GM21576 (cell line): ENCODE data around the gene ACTN4.

Experiments used
- ATAC-seq: cut with Tn5 transposase; IDR thresholded peaks from one replicate; pipeline ENCODE4 v1.9.1; 2021; ENCODE audit warnings: mild to moderate bottlenecking, moderate library complexity; ENCODE audit not compliant: unreplicated experiment

The ACTN4 gene

DNA sequence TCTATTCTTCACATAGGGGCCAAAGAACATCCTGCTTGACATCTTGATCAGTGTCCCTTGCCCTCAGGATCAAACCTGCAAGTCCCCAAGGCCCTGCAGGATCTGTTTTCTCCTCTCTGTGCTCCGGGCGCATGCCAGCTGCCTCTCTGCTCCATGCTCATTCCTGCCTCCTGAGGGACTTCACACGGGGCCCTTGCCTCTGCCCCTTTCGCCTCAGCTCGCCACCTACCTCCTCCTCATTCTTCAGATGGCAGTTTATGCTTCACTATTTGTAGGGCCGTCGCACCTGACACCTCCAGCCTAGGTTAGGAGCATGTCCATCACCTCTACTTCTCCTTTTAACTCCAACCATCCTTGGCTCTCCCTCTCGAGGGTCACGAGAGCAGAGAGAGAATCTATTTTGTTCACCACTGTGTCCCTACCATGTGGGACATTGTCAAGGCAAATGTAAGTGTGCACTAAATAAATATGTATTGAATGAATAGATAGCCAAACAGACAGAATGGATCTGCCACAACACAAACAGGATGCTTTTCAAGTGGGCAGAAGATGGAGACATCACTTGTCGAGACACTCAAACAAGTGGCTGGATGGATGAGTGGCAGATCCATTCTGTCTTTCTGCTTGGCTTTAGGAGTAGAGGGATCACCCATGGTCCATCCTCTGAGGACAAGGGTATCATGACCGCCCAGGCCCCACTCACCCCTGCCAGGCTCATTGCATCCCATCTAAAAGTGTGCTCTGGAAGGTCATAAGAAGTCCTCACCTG lies 29.6 kb downstream of the ACTN4 start:
- no peak for ATAC-seq

DNA sequence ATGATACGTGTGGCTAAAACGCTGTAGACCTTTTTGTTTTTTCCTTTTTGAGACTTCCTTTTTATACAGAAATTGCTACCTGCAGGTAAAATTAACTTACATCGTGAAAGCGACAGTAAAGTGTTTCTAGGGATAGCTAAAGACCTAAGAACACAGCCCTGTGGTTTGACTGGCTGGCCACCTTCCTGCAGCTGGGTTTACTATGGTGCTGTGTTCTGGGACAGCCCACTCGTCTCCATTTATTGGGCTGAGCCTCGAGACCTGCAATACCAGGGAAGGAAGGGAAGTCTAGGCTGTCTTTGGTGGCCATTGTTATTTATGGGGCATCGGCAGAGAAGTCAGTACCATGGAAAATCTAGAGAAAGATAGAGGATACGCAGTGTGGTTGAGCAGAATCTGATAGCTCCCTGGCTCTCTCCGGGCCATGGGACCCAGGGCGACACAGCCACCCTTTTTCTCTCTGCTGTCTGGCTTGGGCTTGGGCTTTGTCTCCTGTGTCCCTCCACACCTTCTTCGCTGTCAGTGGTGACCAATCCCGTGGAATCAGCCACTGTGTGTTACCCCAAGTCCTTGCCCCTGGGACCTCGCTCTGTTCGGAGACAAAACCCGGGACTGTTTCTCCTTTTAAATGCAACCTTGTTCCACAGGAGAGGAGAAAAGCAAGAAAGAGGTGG lies 30.9 kb downstream of the ACTN4 start:
- ATAC-seq = no peak

DNA sequence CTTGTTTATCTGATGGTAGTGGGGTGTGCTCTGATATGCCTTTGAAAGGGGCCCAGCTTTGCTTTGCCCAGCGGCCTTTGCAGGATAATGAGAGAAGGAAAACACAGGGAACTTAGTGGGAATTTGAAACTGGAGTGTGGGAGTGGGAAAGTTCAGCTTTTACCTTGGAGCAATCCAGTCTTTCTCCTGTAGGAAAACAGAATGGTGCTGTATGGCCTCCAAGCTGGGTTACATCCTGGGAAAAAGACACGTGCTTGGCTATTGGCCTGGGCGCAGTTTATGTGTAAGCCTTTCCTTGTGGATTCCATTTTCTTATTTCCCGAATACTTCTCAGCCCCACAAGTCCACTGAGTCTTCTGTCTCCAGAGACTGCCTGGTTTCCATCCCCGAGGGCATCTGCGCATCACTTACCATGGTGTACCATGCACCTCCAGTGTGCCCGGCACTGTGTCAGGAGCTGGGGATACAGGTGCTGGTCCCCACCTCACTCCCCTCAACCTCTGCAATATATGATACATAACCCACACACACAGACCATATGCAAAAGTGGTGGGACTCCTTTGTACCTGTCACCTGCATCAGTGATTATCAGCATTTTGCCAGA lies 31.5 kb downstream of the ACTN4 start:
- no peak for ATAC-seq

DNA sequence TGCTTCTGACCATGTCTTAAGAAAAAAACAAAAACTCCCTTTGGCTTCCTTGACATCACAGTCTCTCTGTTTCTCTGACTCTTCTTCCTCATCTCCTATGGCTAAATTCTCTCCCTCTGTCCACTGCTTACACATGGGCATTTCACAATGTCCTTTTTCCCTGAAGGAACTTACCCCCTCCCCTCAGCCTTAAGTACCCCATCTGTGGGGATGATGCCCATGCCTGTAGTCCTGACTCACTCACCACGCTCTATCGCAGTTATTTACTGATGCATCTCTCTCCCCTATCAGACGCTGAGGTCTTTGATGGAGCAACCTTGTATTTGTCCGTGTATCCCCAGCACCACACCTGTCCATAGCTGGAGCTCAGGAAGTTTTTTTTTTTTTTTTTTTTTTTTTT lies 32.4 kb downstream of the ACTN4 start:
- ATAC-seq = no peak

DNA sequence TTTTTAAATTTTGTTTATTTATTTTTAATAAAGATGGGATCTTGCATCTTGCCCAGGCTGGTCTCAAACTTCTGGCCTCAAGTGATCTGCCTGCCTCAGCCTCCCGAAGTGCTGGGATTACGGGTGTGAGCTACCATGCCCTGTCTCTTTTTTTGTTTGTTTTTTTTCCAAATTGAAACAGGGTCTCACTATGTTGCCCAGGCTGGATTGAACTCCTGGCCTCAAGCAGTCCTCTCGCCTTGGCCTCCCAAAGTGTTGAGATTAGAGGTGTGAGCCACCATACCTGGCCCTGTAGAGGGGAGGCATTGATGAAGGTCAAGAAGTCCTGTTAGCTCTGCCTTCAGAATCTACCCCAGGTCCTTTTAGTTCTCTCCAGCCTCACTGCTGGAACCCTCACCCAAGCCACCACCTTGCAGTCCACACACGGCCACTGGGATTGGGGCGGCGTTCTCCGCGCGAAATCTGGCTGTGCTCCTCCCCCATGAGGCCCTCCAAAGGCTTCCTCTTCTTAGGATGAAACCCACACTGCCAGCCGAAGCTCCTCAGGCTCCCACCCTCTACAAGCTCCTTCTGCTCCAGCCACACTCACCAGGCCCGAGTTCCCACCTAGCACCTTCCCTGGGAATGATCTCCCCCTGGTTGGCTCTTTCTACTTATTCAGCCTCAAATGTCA lies 34.9 kb downstream of the ACTN4 start:
- no peak for ATAC-seq

DNA sequence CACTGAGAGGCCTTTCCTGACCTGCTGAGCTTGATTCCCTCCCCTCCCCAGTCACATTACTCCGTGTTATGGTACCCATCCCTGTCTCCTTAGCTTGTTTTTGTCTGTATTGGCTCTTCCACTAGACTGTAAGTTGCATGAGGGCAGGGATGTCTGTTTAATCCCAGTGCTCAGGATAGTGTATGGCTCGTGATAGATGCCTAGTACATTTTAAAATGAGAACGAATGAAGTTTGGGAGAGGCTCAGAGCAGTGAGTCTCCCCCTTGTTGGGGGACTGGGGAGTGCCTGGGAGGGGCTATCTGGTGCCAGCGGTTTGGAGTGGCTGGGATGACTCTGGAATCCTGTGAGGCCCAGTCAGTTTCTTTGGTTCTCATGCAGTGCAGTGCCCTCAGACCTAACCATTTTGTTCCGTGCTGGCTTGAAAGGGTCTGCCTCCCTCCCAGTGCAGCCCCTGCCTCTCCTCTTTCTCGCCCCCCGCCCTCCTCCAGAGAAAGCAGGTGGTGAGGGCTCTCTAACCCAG lies 35.5 kb downstream of the ACTN4 start:
- no peak for ATAC-seq

DNA sequence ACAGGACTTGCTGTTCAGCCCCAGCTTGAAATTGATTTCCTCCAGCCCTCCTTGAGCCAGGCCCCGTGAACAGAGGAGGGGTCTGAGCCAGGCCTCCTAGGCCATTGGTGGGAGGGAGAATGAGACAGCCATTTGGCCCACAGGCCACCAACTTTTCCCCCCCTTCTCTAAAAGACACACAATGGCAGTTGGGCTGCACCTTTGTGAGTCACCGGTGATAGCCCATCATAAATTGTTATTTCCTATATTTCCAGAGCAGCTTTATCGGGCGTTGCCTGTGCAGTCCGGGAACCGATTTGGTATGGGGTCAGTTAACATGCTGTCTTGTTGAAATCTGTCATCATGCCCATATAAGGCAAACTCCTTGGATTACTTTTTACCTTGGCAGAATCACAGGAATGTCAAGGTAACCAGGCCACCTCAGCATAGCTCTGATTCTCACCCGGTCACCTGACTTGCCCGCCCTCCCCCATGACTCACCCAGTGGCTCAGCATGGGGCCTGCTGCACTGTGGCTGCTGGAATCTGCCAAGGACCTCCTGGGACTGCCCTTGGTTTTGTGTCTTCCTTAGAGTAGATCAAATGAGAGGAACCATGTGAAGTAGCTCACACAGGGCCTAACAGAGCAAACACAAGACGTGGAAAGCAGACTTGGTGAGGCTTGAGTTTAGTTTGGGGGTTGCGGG lies 36.1 kb downstream of the ACTN4 start:
- ATAC-seq = no peak

DNA sequence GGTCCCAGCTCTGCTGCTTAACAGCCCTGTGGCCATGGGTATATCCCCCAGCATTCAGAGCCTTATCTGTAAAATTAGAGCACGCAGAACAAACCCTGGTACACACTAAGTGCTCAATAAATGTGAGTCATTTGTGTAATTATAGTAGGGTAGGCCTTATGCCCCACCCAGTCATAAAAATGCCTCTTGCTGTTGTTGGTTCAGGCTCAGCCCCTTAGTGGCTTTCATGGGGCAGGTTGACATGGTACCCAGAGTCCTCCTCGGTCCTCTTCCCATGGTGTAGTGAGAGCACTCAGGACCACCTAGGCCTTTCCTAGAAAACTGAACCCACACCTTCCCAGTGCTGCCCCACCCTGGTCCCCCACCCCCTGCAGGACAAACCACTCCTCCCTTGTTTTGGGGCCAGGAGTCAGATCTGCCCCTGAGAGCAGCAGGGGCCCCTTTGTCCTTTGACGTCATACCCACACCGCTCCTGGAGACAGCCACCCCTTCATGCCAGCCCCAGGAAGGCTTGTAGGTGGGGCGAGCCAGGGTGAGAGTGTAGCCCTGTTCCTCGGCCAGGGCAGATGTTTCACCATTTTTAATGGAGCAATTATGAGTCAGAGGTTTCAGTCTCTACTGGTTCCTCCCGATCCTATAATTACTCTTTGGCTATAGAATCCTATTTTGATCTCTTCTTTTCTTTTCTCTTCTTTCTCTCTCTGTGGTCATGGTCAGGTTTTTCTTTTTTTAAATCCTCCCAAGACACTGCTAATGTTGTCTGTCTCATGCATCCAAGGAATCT lies 36.8 kb downstream of the ACTN4 start:
- ATAC-seq = no peak

DNA sequence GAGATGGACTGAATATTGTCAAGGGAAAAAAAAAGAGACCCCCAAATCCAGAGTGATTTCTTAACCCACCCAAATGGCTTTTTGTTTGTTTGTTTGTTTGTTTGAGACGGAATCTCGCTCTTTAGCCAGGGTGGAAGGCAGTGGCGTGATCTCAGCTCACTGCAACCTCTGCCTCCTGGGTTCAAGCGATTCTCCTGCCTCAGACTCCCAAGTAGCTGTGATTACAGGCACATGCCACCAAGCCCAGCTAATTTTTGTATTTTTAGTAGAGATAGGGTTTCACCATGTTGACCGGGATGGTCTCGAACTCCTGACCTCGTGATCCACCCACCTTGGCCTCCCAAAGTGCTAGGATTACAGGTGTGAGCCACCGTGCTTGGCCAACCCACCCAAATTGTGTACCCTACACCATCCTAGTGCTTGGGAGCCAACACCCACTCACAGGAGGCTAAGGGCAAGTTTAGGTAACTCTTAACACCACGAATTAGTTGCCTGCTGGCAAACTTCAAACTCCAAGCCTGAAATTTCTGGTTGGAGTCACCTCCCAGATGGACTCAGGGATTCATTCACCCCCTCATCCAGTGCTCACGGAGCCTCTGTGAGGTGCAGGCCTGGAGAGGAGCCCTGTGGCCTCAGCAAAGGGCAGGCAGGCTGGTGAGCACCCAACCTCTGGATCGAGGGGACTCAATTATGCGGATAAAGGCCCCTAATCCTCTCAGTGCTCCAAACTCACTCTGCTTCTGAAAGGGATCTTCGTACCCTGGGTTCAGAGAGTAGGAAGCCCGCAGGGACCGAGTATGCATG lies 37.6 kb downstream of the ACTN4 start:
- no peak for ATAC-seq

DNA sequence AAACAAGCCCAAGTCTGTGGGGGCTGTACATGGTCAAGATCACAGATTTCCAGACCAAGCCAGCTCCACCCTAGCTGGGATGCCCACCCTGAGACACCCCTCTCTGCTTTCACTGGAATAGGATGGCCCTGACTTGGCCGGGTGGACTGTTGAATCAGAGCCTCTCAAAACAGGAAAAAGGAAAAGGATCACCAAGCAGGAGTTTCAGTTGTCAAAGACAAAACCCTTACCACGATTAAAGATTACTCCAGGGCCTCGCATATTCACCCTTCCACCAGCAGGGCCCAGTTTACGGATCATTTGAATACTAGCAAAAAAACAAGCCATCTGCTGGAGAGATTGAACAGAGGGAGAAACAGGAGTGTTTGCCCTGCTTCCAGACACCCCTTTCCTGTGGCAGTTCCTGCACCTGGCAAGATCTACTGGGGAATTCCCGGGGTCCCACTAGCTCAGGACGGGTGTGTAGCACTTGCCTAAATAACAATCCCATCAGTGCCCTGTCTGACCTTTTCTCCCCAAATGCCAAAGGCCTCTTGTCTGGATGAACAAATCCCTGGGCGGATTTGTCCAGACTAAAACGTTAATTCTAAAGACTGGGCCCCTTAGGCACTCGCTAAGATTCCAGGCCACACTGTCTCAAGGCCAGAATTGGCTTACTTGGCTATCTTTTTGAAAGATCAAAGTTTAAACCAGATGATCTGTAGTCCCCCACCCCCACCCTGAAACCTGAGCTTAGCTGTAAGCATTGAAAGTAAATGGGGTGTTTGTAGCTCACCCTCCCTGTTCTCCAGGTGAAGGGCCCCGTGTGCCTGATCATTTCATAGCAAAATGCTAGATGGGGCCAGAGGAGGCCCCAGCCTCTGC lies 38.4 kb downstream of the ACTN4 start:
- ATAC-seq = no peak

DNA sequence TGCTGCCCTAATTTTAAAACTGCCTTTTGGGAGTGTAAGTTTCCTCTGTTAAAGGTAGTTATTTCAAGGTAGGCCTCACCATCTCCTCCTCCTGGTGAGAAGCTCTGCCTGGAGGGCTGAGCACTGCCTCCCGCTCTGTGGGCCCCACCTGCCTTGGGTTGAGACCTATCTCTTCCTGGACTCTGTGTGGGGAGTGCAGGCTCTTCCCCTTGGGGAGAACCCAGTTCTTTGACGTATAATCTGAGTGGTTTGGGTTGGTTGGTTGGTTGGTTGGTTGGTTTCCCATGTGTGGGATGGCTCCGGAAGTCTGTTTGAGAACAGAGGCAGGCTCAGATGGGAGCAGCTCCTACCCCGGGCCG lies 39.1 kb downstream of the ACTN4 start:
- ATAC-seq = no peak

DNA sequence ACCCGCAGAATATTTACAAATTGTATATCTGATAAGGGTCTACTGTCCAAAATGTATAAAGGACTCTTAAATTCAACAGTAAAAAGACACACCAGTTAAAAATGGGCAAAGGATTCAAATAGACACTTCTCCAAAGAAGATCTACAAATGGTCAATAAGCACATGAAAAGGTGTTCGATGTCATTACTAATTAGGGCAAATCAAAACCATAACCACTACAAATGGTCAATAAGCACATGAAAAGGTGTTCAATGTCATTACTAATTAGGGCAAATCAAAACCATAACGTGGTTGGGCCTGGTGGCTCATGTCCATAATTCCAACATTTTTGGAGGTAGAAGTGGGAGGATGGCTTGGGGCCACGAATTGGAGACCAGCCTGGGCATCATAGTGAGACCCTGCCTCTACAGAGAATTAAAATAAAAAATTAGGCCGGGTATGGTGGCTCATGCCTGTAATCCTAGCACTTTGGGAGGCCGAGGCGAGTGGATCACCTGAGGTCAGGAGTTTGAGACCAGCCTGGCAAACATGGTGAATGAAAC lies 40.5 kb downstream of the ACTN4 start:
- ATAC-seq = no peak

DNA sequence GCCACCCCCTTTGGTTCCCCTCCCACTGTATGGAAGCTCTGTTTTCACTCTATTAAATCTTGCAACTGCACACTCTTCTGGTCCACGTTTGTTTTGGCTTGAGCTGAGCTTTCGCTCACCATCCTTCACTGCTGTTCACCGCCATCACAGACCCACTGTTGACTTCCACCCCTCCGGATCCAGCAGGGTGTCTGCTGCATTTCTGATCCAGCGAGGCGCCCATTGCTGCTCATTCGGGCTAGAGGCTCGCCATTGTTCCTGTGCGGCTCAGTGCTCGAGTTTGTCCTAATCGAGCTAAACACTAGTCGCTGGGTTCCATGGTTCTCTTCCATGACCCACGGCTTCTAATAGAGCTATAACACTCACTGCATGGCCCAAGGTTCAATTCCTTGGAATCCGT lies 42.7 kb downstream of the ACTN4 start:
- no peak for ATAC-seq

DNA sequence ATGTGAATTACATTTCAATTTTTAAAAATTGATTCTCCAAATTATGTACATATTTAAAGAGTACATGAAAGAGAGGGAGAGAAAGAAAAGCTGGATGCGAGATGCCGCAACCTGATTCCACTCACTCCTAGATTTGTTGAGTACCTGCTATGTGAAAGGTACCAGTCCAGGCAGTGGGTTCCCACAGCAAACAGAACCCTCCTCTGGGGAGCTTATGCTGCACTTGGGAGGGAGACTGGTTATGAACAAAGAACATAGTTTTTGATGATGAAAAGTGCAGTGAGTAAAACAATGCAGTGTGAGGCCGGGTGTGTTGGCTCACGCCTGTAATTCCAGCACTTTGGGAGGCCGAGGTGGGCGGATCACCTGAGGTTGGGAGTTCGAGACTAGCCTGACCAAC lies 43.4 kb downstream of the ACTN4 start:
- ATAC-seq = no peak

DNA sequence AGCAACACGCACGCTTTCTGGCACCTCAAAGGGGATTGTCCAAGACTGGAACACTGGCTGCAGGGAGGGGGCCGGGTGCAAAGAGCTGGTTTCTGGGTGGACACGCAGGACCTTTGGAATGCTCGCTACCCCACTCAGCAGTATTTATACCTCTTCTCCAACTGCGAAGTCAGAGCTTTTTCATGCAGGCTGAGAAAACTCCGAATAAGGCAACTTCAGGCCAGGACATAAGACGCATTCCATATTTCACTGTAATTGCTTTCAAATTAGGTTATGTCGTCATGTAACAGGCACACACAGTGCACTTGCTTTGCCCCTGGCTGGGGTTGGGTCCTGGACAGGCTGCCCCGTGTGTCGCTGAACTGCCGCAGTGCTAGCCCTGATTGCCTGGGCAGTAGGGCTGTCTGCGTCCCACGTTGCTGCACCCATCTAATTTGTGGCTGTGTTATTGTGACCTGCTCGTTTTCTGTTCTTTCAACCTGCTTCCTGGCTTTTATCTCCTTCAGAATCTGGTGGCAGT lies 44.5 kb downstream of the ACTN4 start:
- ATAC-seq = no peak

DNA sequence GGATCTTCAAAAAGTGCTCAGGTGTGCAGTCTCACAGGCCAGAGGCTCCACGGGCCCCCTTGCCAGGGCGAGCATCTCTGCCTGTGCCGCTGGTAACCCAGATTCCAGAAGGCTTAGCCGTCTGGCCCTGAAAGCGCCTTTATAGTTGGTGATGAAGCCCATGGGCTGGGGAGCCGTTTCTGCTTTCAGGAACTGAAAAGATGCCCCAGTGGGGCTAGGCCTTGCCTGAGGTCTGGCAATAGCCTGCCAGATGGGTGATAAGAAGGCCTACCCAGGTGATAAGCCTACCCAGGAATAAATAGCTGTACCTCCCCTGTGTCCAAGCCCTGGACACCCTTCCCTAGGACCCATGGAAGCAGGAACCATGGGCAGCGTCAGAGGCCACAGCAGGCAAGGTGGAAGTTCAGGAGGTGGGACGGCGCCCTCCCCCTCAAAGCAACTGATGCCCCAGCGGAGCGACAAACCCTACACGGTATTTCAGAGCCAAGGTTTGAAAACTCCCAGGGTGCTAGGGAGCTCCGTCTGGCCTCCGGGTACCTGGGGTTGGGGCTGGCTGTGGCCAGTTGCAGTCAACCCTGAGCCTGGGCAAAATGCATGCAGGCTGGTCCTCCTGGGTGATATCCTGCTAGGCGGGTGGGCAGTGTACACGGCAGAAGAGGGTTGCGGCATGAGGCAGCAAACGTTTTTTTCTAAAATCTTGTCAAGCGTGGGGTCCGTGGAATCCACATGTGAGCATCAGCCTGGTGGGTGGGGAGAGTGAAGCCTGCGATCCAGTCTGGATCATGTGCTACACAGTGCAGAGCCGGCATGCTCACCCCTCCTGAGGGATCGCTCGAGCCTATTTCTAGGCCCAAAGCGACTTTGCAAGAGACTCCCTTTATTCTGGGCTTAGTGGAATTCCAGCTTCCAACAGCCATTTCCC lies 45.3 kb downstream of the ACTN4 start:
- ATAC-seq = no peak
